Mononuclear cell (primary cell): ENCODE results near the gene SH3TC1. TPM values are rescaled to one million over a fixed set of nuclear protein-coding genes. Genes with fewer than 3 reads are reported as not detected.

Source experiments
- H3K27me3 ChIP-seq: 2 replicates; pipeline ENCODE4 v1.6.0; 2011; ENCODE audit warnings: low read length, control low read depth; ENCODE audit not compliant: insufficient read depth
- H3K4me1 ChIP-seq: 2 replicates; pipeline ENCODE4 v1.5.1; 2011; ENCODE audit warnings: mild to moderate bottlenecking, low read length, control low read depth; ENCODE audit not compliant: insufficient read depth
- H3K4me3 ChIP-seq: 2 replicates; pipeline ENCODE4 v1.5.1; 2011; ENCODE audit warnings: mild to moderate bottlenecking, low read length, moderate library complexity
- H3K9me3 ChIP-seq: 2 replicates; pipeline ENCODE4 v1.5.1; 2011; ENCODE audit warnings: low read depth, mild to moderate bottlenecking, control low read depth, low read length
- total RNA-seq: library from RNA; depleted of rRNA; stranded (reverse); fragments of >200 nt; gene quantifications from one replicate; pipeline ENCODE4 v1.2.3, GENCODE V29; 2012

The SH3TC1 gene
- total RNA-seq, 1 donor: 56.6 TPM

- H3K27me3 ChIP-seq: no peaks in the 10 kb centered on the region
These were observed 10.2 kb downstream of the SH3TC1 start for GRCh38 chr4:8209181-8209874.

GRCh38 chr4:8210010-8210409 is 10.9 kb downstream of the SH3TC1 start:
- Histone ChIP-seq H3K27me3 (no peaks in the 10 kb centered on the region), H3K4me1 (peaks cover 57% of the 10 kb centered on the region), H3K4me3 (no peak overlapping the region), H3K9me3 (no peaks in the 10 kb centered on the region)

More at GRCh38 chr4:8209181-8209874, 10.2 kb downstream of the SH3TC1 start:
- Histone ChIP-seq H3K4me1 (peaks cover 64% of the 10 kb centered on the region), H3K4me3 (no peak overlapping the region), H3K9me3 (no peaks in the 10 kb centered on the region)

- no peaks in the 10 kb centered on the region for H3K9me3 ChIP-seq
- H3K4me1 ChIP-seq: peaks cover 52% of the 10 kb centered on the region
- no peaks in the 10 kb centered on the region for H3K27me3 ChIP-seq
- H3K4me3 ChIP-seq: no peak overlapping the region
These were observed 11.5 kb downstream of the SH3TC1 start for GRCh38 chr4:8210616-8211015.

GRCh38 chr4:8211251-8211650 is 12.2 kb downstream of the SH3TC1 start:
- Histone ChIP-seq H3K4me1 (peaks cover 46% of the 10 kb centered on the region), H3K4me3 (no peak overlapping the region), H3K27me3 (no peaks in the 10 kb centered on the region), H3K9me3 (no peaks in the 10 kb centered on the region)

GRCh38 chr4:8211737-8212581 is 12.9 kb downstream of the SH3TC1 start:
- Histone ChIP-seq H3K4me1 (peaks cover 39% of the 10 kb centered on the region), H3K9me3 (no peaks in the 10 kb centered on the region), H3K4me3 (no peak overlapping the region), H3K27me3 (no peaks in the 10 kb centered on the region)

- Histone ChIP-seq H3K9me3 (no peaks in the 10 kb centered on the region), H3K4me1 (peaks cover 32% of the 10 kb centered on the region), H3K27me3 (no peaks in the 10 kb centered on the region), H3K4me3 (no peak overlapping the region)
These were observed 13.5 kb downstream of the SH3TC1 start for GRCh38 chr4:8212622-8213021.

- peaks cover 27% of the 10 kb centered on the region for H3K4me1 ChIP-seq
- no peak overlapping the region for H3K4me3 ChIP-seq
- no peaks in the 10 kb centered on the region for H3K9me3 ChIP-seq
- no peaks in the 10 kb centered on the region for H3K27me3 ChIP-seq
These were observed 14.0 kb downstream of the SH3TC1 start for GRCh38 chr4:8213121-8213520.

GRCh38 chr4:8214136-8214535 is 15.0 kb downstream of the SH3TC1 start:
- H3K9me3 ChIP-seq: no peaks in the 10 kb centered on the region

GRCh38 chr4:8215001-8215427 is 15.9 kb downstream of the SH3TC1 start:
- Histone ChIP-seq H3K4me3 (no peak overlapping the region), H3K4me1 (peaks cover 14% of the 10 kb centered on the region), H3K27me3 (no peaks in the 10 kb centered on the region), H3K9me3 (no peaks in the 10 kb centered on the region)

More at GRCh38 chr4:8214136-8214535, 15.0 kb downstream of the SH3TC1 start:
- Histone ChIP-seq H3K4me3 (no peak overlapping the region), H3K4me1 (peaks cover 17% of the 10 kb centered on the region), H3K27me3 (no peaks in the 10 kb centered on the region)

- Histone ChIP-seq H3K27me3 (no peaks in the 10 kb centered on the region), H3K4me1 (peaks cover 15% of the 10 kb centered on the region), H3K9me3 (no peaks in the 10 kb centered on the region), H3K4me3 (no peak overlapping the region)
These were observed 16.8 kb downstream of the SH3TC1 start for GRCh38 chr4:8215641-8216442.

- H3K27me3 ChIP-seq: no peaks in the 10 kb centered on the region
These were observed 17.6 kb downstream of the SH3TC1 start for GRCh38 chr4:8216443-8217245.

GRCh38 chr4:8217246-8217511 is 18.1 kb downstream of the SH3TC1 start:
- Histone ChIP-seq H3K27me3 (no peaks in the 10 kb centered on the region), H3K4me3 (no peak overlapping the region), H3K4me1 (peaks cover 26% of the 10 kb centered on the region), H3K9me3 (no peaks in the 10 kb centered on the region)

More at GRCh38 chr4:8216443-8217245, 17.6 kb downstream of the SH3TC1 start:
- Histone ChIP-seq H3K4me3 (no peak overlapping the region), H3K4me1 (peaks cover 20% of the 10 kb centered on the region), H3K9me3 (no peaks in the 10 kb centered on the region)

GRCh38 chr4:8217871-8218270 is 18.8 kb downstream of the SH3TC1 start:
- Histone ChIP-seq H3K9me3 (no peaks in the 10 kb centered on the region), H3K4me1 (peaks cover 33% of the 10 kb centered on the region), H3K27me3 (no peaks in the 10 kb centered on the region), H3K4me3 (no peak overlapping the region)

- no peak overlapping the region for H3K4me3 ChIP-seq
These were observed 19.4 kb downstream of the SH3TC1 start for GRCh38 chr4:8218371-8219031.

More at GRCh38 chr4:8218371-8219031, 19.4 kb downstream of the SH3TC1 start:
- H3K4me1 ChIP-seq: peaks cover 33% of the 10 kb centered on the region
- no peaks in the 10 kb centered on the region for H3K9me3 ChIP-seq
- H3K27me3 ChIP-seq: no peaks in the 10 kb centered on the region
